ENCODE measurements around the gene MC1R.
"Not testable (repeated sequence)": the region's sequence is repeated elsewhere in the genome, so short reads cannot be mapped to it uniquely, and the experiment has no call there.

The MC1R gene

DNA sequence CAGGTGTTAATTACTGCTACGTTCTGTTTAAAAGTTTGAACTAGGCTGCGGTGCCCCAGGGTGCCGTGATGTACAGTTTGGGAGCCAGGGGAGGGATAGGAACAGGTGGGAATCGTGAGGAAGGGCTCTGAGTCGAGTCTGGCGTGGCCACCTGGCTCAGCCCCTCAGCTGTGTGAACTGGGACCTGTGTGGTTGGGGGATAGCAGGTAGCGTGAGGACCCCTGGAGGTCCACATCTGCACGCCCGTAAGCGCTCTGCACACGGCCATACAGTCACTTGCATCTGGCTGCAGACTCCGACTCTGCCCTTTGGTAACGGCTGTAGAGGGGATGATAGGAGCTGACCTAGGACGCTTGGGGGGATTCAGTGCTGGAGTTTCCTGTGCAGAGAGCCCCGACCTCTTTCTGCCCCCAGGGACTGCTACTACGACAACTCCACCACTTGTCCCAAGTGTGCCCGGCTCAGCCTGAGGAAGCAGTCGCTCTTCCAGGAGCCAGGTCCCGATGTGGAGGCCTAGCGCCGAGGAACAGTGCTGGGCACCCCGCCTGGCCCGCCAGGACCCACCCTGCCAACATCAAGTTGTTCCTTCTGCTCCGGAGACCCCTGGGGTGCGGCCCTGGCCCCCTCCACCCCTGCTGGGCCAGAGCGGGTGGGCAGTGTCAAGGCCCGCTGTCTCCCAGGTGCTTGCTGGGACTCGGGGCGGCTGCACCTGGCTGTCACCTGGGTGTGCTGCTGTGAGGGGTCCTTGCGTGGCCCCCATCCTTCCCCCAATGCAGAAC, 47.0 kb downstream of the MC1R start:
- no peak for DNase-seq

DNA sequence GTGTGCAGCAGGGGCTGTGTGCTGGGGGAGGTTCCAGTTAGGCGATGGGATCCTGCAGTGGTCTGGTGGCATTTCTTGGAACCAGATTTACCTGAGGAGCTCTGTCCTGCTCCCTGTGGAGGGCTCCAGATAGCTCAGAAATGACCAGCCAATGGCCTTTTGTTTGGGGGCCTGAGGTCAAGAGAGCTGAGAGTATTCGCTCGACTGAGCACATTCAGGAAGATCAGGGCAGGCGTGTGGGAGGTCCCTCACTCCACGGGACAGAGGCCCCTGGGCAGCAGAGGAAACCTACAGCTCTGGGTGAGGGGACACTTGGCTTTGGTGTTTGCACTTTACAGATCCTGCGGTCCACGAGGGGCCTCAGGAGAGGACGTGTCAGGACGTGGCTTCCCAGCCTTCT, 48.1 kb downstream of the MC1R start:
- DNase-seq = no peak

DNA sequence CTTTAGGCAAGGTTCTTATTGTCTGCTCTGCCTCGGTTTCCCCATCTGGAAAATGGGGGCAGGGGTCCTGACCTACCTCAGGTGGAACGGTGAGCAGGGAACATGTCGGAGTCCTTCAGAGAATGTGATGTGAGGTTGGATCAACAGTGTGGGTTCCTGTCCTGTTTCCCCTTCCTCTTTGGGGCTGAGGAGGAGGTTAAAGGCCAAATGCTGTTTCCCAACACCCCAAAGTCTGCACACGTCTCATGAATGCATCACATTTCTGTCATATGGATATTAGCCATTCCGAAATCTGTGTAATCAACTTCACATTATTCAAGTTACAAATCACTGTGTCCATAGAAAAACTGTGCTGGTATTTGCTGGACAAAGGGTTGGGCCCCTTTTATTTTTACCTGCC, 48.8 kb downstream of the MC1R start:
- DNase-seq = not testable (repeated sequence)

DNA sequence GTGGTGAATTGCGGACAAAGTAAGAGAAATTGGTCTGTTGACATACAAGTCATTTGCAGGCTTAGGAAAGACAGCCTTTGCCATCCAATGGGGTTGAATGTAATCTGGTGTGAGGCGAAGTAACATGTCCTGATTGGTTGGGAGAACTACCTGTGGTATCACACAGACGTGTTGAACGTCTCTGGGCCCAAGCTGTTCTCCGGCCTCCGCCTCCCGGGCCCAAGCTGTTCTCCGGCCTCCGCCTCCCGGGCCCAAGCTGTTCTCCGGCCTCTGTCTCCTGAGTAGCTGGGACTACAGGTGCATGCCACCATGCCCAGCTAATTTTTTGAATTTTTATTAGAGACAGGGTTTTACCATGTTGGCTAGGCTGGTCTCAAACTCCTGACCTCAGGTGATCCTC, 49.4 kb downstream of the MC1R start:
- not testable (repeated sequence) for DNase-seq

DNA sequence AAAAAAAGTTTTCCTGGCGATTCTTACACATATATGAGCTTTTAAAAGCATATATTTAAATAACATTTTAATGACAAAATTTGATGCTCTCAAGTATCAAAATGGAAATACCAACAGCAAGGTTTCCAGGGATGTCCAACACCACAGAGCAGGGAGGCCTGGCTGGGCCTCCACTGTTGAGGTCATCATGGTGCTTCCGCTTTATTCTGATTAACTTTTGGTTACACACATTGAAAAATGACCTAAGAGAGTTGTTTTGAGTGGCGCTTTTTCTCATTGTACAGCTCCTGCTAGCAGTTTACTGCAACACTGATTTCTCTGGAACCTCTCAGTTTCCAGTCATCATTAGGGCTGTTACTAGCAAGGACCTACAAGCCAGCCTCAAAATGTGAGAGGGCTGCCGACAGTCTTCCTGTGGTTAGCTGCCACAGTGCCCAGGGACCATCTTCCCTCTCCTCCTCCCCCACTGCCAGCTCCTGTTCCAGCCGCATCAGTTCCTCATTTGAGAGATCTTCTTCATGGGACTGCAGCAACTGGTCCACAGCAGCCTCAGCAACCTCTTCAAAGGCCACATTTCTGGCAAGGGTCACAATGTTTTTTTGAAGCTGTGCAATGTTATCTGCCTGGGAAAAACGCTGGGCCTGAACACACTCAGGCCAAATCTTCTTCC, 51.2 kb downstream of the MC1R start:
- no peak for DNase-seq

All from activated naive CD4-positive, alpha-beta T cell treated with anti-CD3 and anti-CD28 coated beads, Interleukin-2, amount 50 U/mL, for 16 hours (primary cell).